HTR-8/SVneo (cell line): ENCODE data around the gene HIVEP1.
A peak's percentile ranks its signal among the peaks of the same experiment; 100 is the strongest.

Experiments used
- DNase-seq: peaks from one replicate; pipeline ENCODE4 v3.0.0; 2011; ENCODE audit warnings: low spot score, mixed read lengths; ENCODE audit not compliant: insufficient read length
- FAIRE-seq: peaks from 2 replicates; lab custom pipeline; 2011; peaks lifted over from hg19 to GRCh38; lab: Jason Lieb, UNC

HIVEP1 gene

GRCh38 chr6:12110523-12111362, 98.6 kb downstream of the HIVEP1 start:
- peak; percentile 54 for FAIRE-seq
- no peak for DNase-seq

GRCh38 chr6:12111363-12111670, 99.2 kb downstream of the HIVEP1 start:
- FAIRE-seq (no peak), DNase-seq (no peak)

GRCh38 chr6:12112540-12113189, 100.6 kb downstream of the HIVEP1 start:
- FAIRE-seq: no peak
- DNase-seq: peak; percentile 21

GRCh38 chr6:12113190-12113577, 101.1 kb downstream of the HIVEP1 start:
- FAIRE-seq (peak; percentile 65), DNase-seq (peak; percentile 59)

- DNase-seq (no peak), FAIRE-seq (no peak)
Measured at GRCh38 chr6:12114055-12114503, 102.0 kb downstream of the HIVEP1 start.

- FAIRE-seq: no peak
Measured at GRCh38 chr6:12115001-12115400, 102.9 kb downstream of the HIVEP1 start.

GRCh38 chr6:12115492-12115891, 103.4 kb downstream of the HIVEP1 start:
- FAIRE-seq (no peak), DNase-seq (no peak)

More at GRCh38 chr6:12115001-12115400, 102.9 kb downstream of the HIVEP1 start:
- no peak for DNase-seq

GRCh38 chr6:12116264-12116800, 104.2 kb downstream of the HIVEP1 start:
- no peak for FAIRE-seq
- DNase-seq: no peak

GRCh38 chr6:12116978-12117377, 104.9 kb downstream of the HIVEP1 start:
- no peak for DNase-seq

GRCh38 chr6:12118607-12119006, 106.5 kb downstream of the HIVEP1 start:
- FAIRE-seq (no peak), DNase-seq (no peak)

More at GRCh38 chr6:12116978-12117377, 104.9 kb downstream of the HIVEP1 start:
- no peak for FAIRE-seq

- FAIRE-seq: no peak
- no peak for DNase-seq
Measured at GRCh38 chr6:12119085-12119588, 107.0 kb downstream of the HIVEP1 start.

- no peak for FAIRE-seq
- no peak for DNase-seq
Measured at GRCh38 chr6:12125396-12125795, 113.3 kb downstream of the HIVEP1 start.

- peak; percentile 60 for FAIRE-seq
- DNase-seq: no peak
Measured at GRCh38 chr6:12126051-12126450, 113.9 kb downstream of the HIVEP1 start.

GRCh38 chr6:12129523-12129922, 117.4 kb downstream of the HIVEP1 start:
- FAIRE-seq: no peak

GRCh38 chr6:12132351-12133222, 120.5 kb downstream of the HIVEP1 start:
- no peak for FAIRE-seq
- no peak for DNase-seq

More at GRCh38 chr6:12129523-12129922, 117.4 kb downstream of the HIVEP1 start:
- no peak for DNase-seq

- FAIRE-seq (no peak), DNase-seq (no peak)
Measured at GRCh38 chr6:12134581-12134980, 122.5 kb downstream of the HIVEP1 start.

GRCh38 chr6:12134991-12135390, 122.9 kb downstream of the HIVEP1 start:
- FAIRE-seq (no peak), DNase-seq (no peak)

- FAIRE-seq: no peak
- no peak for DNase-seq
Measured at GRCh38 chr6:12136905-12137304, 124.8 kb downstream of the HIVEP1 start.

- FAIRE-seq (no peak), DNase-seq (no peak)
Measured at GRCh38 chr6:12137480-12137879, 125.4 kb downstream of the HIVEP1 start.

- FAIRE-seq: no peak
Measured at GRCh38 chr6:12138381-12138780, 126.3 kb downstream of the HIVEP1 start.

More at GRCh38 chr6:12138381-12138780, 126.3 kb downstream of the HIVEP1 start:
- DNase-seq: no peak
